K562 (cell line): ENCODE measurements around the gene EBF4. TPM values are rescaled to one million over a fixed set of nuclear protein-coding genes. Genes with fewer than 3 reads are reported as not detected.

ENCODE experiments used
- ARID3A ChIP-seq: IDR thresholded peaks from 2 replicates; pipeline ENCODE4 v1.6.1; 2012; ENCODE audit warnings: low read depth, low read length, improper control_type of control experiment, borderline replicate concordance
- CCAR2 ChIP-seq: fragments of 200-400 bp; formaldehyde crosslinking; IDR thresholded peaks from 2 replicates; pipeline ENCODE4 v1.6.1; 2017; ENCODE audit warnings: mild to moderate bottlenecking, low read depth, low read length
- CHAMP1 ChIP-seq: fragments of 450-650 bp; IDR thresholded peaks from 2 replicates; pipeline ENCODE4 v1.6.1; 2016; ENCODE audit warnings: mild to moderate bottlenecking
- FOS ChIP-seq: IDR thresholded peaks from 3 replicates; pipeline ENCODE4 v1.6.1; 2011; ENCODE audit not compliant: insufficient read length; ENCODE audit errors: extremely low read depth
- NBN ChIP-seq: fragments of 450-650 bp; IDR thresholded peaks from 2 replicates; pipeline ENCODE4 v1.6.1; 2016; ENCODE audit warnings: low read depth, mild to moderate bottlenecking
- NEUROD1 ChIP-seq: fragments of 150-350 bp; IDR thresholded peaks from 2 replicates; pipeline ENCODE4 v1.6.1; 2014; ENCODE audit warnings: borderline replicate concordance, low read length, low read depth; ENCODE audit not compliant: partially characterized antibody
- RUNX1 ChIP-seq: sonication (generic); IDR thresholded peaks from 2 replicates; pipeline ENCODE4 v1.6.1; 2016; ENCODE audit warnings: antibody characterized with exemption, low read depth
- SP1 ChIP-seq: sonication (generic); formaldehyde crosslinking; IDR thresholded peaks from 2 replicates; pipeline ENCODE4 v1.8.1; 2022; ENCODE audit warnings: mild to moderate bottlenecking, missing genetic modification reagents
- SRSF3 ChIP-seq: fragments of 200-400 bp; formaldehyde crosslinking; IDR thresholded peaks from 2 replicates; pipeline ENCODE4 v1.6.1; 2016; ENCODE audit warnings: mild to moderate bottlenecking, low read length, moderate library complexity; ENCODE audit not compliant: insufficient read depth
- ZBTB17 ChIP-seq: fragments of 450-650 bp; formaldehyde crosslinking; IDR thresholded peaks from 2 replicates; pipeline ENCODE4 v1.4.0; 2020; ENCODE audit warnings: mild to moderate bottlenecking
- ZBTB49 ChIP-seq: sonication (generic); formaldehyde crosslinking; IDR thresholded peaks from 2 replicates; pipeline ENCODE4 v1.8.0; 2022; ENCODE audit warnings: missing genetic modification reagents, mild to moderate bottlenecking, borderline replicate concordance
- ZNF146 ChIP-seq: IDR thresholded peaks from one replicate; pipeline ENCODE4 v1.6.1; 2018; ENCODE audit warnings: missing compliant biosample characterization; ENCODE audit not compliant: unreplicated experiment
- ZNF175 ChIP-seq: fragments of 200-800 bp; sonication (Bioruptor generic); IDR thresholded peaks from 2 replicates; pipeline ENCODE4 v1.6.1; 2016; ENCODE audit warnings: low read depth, mild to moderate bottlenecking, missing genetic modification characterization, missing compliant biosample characterization
- ZNF518B ChIP-seq: fragments of 250-450 bp; sonication (Bioruptor Pico); IDR thresholded peaks from 2 replicates; pipeline ENCODE4 v1.5.0; 2021; ENCODE audit warnings: mild to moderate bottlenecking, moderate library complexity
- ZNF707 ChIP-seq: fragments of 250-450 bp; sonication (Bioruptor Pico); conservative IDR thresholded peaks from 2 replicates; pipeline ENCODE4 v1.8.0; 2022; ENCODE audit warnings: inconsistent platforms, mild to moderate bottlenecking, moderate library complexity
- ZNF780A ChIP-seq: fragments of 250-450 bp; sonication (Bioruptor Pico); IDR thresholded peaks from 2 replicates; pipeline ENCODE4 v1.5.0; 2021; ENCODE audit warnings: mild to moderate bottlenecking
- polyA plus RNA-seq, 8 experiments: library from polyadenylated mRNA; depleted of rRNA in 4 of 8; stranded (reverse) in 5 of 8; unstranded in 3 of 8; fragments of >200 nt; fragmentation: Nextera tagmentation in 2 of 8; fragmentation: Illumina TruSeq in 1 of 8; extraction: Ambion mirVana in 2 of 8; extraction: Trizol in 1 of 8; gene quantifications; 2 replicates each; pipeline versions ENCODE4 v1.2.1 to v1.2.3, GENCODE V29; 2011 to 2014; ENCODE audit warnings: inconsistent platforms in 1 of 8, missing spikeins in 1 of 8
- total RNA-seq, 7 experiments: library from RNA; depleted of rRNA in 6 of 7; stranded (reverse); fragments of >200 nt in 6 of 7; fragmentation: Illumina TruSeq in 2 of 7; extraction: Trizol in 2 of 7; gene quantifications; 2 replicates each; pipeline versions ENCODE4 v1.2.1 to v1.2.3, GENCODE V29; 2011 to 2021; ENCODE audit warnings: low replicate concordance in 1 of 7

The EBF4 gene
- total and polyA plus RNA-seq, 9 of the 15 experiments (the other 6 are each of a cell fraction or from before 2014, with no cell fraction given): 0.09 TPM; not detected in 8

- TF ChIP-seq CCAR2: no peak
- TF ChIP-seq ZBTB17 (CRISPR knock-in tag): no peak
- no peak for TF ChIP-seq SRSF3
- peak; percentile 88 for TF ChIP-seq SP1 (CRISPR knock-in tag)
- TF ChIP-seq RUNX1: no peak
- TF ChIP-seq ZNF146 (CRISPR knock-in tag): no peak
- no peak for TF ChIP-seq ZNF518B (CRISPR knock-in tag)
- TF ChIP-seq NBN: 0 out of 2 replicates have a peak, but pooled peaks have one; percentile 35
- no peak for TF ChIP-seq ZNF780A (CRISPR knock-in tag)
- TF ChIP-seq ZNF707 (CRISPR knock-in tag): no peak
- no peak for TF ChIP-seq ARID3A
- no peak for TF ChIP-seq ZNF175 (CRISPR knock-in tag)
- peak; percentile 50 for TF ChIP-seq NEUROD1
- TF ChIP-seq ZBTB49: no peak
- no peak for TF ChIP-seq FOS
- no peak for TF ChIP-seq CHAMP1
Measured at GRCh38 chr20:2651772-2652723, 40.5 kb upstream of the EBF4 start, which contains the start of gene NOP56 (continued).
